ENCODE results near the gene AMPD2.
A peak's percentile ranks its signal among the peaks of the same experiment; 100 is the strongest.

AMPD2 gene

DNA sequence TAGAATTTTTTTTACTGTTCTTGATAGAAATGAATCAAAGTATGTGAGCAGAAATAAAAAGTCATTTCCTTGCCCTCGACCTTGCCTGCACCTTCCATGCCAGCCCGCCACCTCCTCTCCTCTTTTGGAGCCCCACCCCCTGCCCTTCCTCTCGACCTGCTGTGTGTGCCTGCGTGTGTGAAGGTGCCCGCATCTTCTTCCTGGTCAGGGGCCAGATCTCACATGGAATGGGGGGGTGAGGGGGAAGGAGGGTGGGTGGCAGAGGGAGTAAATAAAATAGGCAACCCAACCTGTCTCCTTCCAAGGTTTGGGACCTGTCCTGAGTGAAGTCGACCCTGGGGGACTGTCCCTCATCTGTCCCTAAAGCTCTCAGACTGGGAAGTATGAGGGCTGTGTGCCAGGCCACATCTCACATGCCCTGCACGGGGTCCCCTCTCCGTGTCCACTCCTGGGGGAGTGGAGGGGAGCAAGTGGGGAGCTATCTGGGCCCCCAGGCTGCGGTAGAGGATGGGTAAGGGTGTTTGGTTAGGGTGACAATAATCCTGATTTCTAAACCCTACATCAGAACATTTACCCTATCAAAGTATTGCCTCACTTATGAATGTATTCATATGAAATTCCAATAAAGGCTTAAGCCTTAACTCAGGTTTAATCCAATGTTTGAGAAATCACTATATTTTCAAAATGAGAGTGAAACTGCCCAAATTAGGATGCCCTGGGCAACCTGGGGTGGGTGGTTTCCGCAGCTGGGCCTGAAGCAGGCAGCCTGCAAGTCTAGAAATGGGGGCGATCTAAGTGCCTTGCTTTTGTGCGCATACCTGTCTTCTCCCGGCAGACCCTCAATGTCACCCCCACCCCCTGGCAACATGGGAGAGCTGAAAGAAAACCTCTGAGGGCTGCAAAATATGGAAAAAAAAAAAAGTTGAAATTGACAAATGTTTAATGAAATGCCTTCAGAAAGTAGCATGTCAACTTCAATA lies 15.4 kb downstream of the AMPD2 start:
- no peak for DNase-seq
- no peak overlapping the region for H3K4me3 ChIP-seq (ENCODE audit: low read depth, low read length)
- TF ChIP-seq, protein P1, sequence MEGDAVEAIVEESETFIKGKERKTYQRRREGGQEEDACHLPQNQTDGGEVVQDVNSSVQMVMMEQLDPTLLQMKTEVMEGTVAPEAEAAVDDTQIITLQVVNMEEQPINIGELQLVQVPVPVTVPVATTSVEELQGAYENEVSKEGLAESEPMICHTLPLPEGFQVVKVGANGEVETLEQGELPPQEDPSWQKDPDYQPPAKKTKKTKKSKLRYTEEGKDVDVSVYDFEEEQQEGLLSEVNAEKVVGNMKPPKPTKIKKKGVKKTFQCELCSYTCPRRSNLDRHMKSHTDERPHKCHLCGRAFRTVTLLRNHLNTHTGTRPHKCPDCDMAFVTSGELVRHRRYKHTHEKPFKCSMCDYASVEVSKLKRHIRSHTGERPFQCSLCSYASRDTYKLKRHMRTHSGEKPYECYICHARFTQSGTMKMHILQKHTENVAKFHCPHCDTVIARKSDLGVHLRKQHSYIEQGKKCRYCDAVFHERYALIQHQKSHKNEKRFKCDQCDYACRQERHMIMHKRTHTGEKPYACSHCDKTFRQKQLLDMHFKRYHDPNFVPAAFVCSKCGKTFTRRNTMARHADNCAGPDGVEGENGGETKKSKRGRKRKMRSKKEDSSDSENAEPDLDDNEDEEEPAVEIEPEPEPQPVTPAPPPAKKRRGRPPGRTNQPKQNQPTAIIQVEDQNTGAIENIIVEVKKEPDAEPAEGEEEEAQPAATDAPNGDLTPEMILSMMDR (IDR thresholded peaks at IDR 0.05; ENCODE audit: low read depth, low read length): no peak
- H3K36me3 ChIP-seq: peaks cover 19% of the 10 kb centered on the region
- no peaks in the 10 kb centered on the region for H3K27me3 ChIP-seq
- H3K9me3 ChIP-seq: no peaks in the 10 kb centered on the region
- H3K4me1 ChIP-seq: peaks cover 69% of the 10 kb centered on the region

GRCh38 chr1:109635862-109636200 lies 16.2 kb downstream of the AMPD2 start:
- TF ChIP-seq, protein P1 (IDR thresholded peaks at IDR 0.05; ENCODE audit: low read depth, low read length): no peak
- Histone ChIP-seq H3K27me3 (no peaks in the 10 kb centered on the region), H3K4me3 (ENCODE audit: low read depth, low read length) (no peak overlapping the region)

DNA sequence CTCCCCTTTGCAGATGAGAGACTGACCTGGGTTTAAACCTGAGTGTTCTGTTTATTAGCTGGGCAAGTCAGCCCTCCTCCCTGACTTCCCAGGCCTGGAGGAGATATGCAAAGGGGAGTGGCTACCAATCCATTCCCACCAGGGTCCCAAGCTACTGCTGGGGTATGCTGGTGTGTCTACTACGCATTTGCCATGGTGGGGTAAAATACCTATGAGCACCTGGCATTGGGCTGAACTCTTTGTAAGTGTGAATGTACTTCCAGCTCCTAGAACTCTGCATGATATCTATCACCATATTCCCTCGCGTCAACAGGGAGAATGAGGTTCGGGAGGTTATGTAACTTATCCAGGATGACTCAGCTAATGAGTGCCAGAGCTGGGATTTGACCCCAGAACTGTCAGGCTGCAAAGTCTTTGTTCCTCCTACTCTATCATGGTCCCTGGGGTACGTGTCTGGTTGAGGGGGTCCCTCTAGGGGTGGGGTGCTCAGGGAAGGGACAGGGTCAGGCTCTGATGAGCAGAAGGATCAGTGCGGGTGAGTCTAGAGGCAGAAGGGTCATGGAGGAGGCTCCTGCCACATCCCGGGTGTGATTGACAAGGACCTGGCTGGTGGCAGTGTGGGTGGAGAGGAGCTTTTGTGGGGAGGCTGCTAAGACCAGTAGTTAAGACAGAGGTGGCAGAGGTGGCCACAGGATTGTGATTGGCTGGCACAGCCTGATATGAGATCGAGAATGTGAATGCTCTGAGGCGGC lies 16.7 kb downstream of the AMPD2 start:
- Histone ChIP-seq H3K36me3 (peaks cover 9% of the 10 kb centered on the region), H3K27me3 (no peaks in the 10 kb centered on the region), H3K4me3 (ENCODE audit: low read depth, low read length) (no peak overlapping the region; the same call in 1 of the 2 replicates), H3K4me1 (peaks cover 63% of the 10 kb centered on the region), H3K9me3 (no peaks in the 10 kb centered on the region)
- peak; percentile 58 for DNase-seq
- TF ChIP-seq, protein P1 (IDR thresholded peaks at IDR 0.05; ENCODE audit: low read depth, low read length): no peak

More at GRCh38 chr1:109635862-109636200, 16.2 kb downstream of the AMPD2 start:
- DNase-seq: no peak
- Histone ChIP-seq H3K36me3 (peaks cover 14% of the 10 kb centered on the region), H3K9me3 (no peaks in the 10 kb centered on the region), H3K4me1 (peaks cover 68% of the 10 kb centered on the region)

GRCh38 chr1:109637446-109637845 lies 17.8 kb downstream of the AMPD2 start:
- no peaks in the 10 kb centered on the region for H3K27me3 ChIP-seq
- H3K9me3 ChIP-seq: no peaks in the 10 kb centered on the region
- no peak for DNase-seq
- H3K4me1 ChIP-seq: peaks cover 52% of the 10 kb centered on the region
- H3K36me3 ChIP-seq: no peaks in the 10 kb centered on the region
- TF ChIP-seq, protein P1 (IDR thresholded peaks at IDR 0.05; ENCODE audit: low read depth, low read length): no peak
- H3K4me3 ChIP-seq (ENCODE audit: low read depth, low read length): no peak overlapping the region

- H3K4me3 ChIP-seq (ENCODE audit: low read depth, low read length): no peak overlapping the region
- no peaks in the 10 kb centered on the region for H3K9me3 ChIP-seq
- no peaks in the 10 kb centered on the region for H3K27me3 ChIP-seq
- TF ChIP-seq, protein P1 (IDR thresholded peaks at IDR 0.05; ENCODE audit: low read depth, low read length): no peak
- H3K36me3 ChIP-seq: no peaks in the 10 kb centered on the region
- no peak for DNase-seq
- peaks cover 41% of the 10 kb centered on the region for H3K4me1 ChIP-seq
These were observed 19.6 kb downstream of the AMPD2 start for GRCh38 chr1:109639063-109639840.

Data from BE2C (cell line).